Activated CD4-positive, alpha-beta T cell treated with anti-CD3 and anti-CD28 coated beads, Interleukin-2, amount 50 U/mL, for 24 hours (primary cell): ENCODE measurements around the gene TIMP1.
A peak's percentile ranks its signal among the peaks of the same experiment; 100 is the strongest.

Experiments
- DNase-seq, 2 donors: peaks; one replicate each; pipeline ENCODE4 v3.0.0-alpha.2; 2020; ENCODE audit warnings: low read depth in 1 of 2, low spot score in 1 of 2

Gene TIMP1

DNA sequence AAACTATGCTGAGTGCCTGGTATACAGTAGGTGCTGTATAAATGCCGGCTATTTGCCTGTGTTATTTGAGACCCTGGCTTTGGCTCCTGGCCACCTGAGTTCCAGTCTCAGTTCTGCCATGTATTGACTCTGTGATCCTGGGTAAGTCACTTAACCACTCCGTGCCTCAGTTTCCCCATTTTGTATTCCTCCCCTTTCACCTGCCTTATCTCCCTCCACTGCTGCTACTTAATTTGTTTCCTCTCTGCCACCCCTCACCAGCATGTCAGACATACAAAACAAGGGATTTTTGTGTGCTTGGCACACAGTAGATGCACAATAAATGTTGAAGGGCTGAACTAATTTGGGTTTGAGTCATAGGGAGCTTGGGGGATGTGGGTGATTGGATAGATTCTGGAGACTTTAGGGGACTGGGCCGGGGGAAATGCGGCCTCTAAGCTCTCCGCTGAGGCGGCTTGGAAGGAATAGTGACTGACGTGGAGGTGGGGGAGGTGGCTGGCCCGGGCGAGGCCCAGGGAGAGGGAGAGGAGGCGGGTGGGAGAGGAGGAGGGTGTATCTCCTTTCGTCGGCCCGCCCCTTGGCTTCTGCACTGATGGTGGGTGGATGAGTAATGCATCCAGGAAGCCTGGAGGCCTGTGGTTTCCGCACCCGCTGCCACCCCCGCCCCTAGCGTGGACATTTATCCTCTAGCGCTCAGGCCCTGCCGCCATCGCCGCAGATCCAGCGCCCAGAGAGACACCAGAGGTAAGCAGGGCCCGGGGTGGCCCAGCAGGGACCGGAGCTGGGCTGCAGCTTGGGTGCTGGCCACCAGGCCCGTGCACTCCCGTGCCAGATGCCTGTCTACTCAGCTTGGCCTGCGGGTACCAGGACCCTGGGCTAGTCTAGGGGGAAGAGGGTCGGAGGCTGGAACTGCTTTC lies at the start of gene TIMP1:
Gene TIMP1, plus strand, starts transcription at position 706 of the 917 bp plus-strand sequence. CDS start 980 bp downstream, outside the sequence.
- peak; percentile 52 to 71 for DNase-seq

DNA sequence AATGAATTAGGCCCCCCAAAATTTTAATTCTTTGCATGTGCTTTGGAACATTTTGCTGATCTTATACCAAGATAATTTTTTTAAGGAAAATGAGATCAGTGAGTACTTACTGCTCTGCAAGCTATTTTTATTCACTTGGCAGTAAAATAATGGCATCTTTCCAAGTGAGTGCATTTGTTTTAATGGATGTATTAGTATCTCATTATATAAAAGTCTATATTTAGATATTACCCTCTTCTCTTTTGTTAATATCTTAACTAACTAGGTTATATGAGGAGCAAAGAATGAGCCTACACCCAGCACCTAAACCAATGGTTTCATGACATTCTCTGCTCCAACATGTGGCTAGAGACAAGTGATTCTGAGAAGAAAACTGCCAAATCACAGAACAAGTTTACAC lies 42.4 kb upstream of the TIMP1 start:
- no peak for DNase-seq

- no peak for DNase-seq
These were observed 41.3 kb upstream of the TIMP1 start for GRCh38 chrX:47540754-47541538.

DNA sequence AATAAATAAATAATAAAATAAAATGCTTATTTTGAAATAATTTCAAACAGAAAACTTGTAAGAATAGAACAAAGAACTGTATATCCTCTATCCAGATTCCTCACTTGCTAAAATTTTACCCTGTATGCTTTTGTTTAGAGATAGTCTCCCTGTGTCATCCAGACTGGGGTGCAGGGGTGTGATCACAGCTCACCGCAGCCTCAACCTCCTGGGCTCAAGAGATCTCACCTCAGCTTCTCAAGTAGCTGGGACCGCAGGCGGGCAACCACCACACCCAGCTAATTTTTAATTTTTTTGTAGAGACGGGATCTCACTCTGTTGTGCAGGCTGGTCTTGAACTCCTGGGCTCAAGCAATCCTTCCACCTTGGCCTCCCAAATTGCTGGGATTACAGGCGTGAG lies 38.7 kb upstream of the TIMP1 start:
- no peak for DNase-seq

DNA sequence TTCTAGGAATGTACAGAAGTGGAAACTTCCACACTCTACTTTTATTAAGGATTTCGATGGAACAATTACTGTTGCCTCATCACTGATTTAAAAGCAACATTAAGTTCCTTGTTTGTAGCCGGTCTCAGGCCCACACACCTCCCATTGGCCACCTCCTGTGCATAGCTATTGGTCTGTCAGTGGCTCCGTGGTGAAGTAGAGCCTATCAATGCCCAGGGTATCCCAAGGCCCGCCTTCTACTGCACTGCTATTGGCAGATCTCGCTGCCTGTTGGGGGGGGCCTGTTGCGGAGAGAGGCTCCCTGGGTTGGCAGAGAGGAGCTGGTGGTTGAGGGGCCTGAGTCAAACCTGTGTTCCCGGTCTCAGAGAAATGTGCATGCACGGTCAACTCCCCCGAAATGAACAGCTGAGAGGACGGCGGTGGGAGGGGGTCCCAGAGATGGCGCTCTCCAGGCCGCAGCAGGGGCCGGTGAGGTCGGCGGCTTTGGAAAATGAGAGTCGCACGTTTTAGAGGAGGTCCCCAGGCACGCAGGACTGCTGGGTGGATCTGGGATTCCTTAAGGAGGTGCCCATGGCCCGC lies 26.1 kb upstream of the TIMP1 start:
- peak; percentile 44 to 79 for DNase-seq

DNA sequence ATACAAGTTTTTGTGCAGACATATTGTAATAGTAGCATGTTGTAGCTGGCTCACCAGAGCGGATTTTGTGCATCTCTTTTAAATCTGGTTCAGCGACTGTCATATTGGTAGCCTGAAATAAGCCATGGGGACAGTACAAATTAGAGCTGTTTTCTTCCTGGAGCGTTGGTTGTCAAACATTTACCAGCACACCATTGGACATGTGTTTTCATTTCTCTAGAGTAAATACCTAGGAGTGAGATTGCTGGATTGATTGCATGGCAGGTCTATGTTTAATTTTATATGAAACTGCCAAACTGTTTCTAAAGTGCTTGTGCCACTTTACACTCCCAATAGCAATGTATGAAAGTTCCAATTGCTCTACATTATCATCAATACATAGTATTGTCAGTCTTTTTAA lies 23.8 kb upstream of the TIMP1 start:
- DNase-seq = no peak

- DNase-seq = no peak
These were observed 21.9 kb upstream of the TIMP1 start for GRCh38 chrX:47560179-47560933.

- DNase-seq = peak; percentile 73 to 94
These were observed 21.1 kb upstream of the TIMP1 start, which contains the start of gene ARAF for GRCh38 chrX:47560934-47561658. Gene ARAF, plus strand, starts transcription at chrX:47561205. Its CDS starts 1,763 bp downstream, at chrX:47562968.

- DNase-seq = no peak
These were observed 20.5 kb upstream of the TIMP1 start for GRCh38 chrX:47561659-47562151.

DNA sequence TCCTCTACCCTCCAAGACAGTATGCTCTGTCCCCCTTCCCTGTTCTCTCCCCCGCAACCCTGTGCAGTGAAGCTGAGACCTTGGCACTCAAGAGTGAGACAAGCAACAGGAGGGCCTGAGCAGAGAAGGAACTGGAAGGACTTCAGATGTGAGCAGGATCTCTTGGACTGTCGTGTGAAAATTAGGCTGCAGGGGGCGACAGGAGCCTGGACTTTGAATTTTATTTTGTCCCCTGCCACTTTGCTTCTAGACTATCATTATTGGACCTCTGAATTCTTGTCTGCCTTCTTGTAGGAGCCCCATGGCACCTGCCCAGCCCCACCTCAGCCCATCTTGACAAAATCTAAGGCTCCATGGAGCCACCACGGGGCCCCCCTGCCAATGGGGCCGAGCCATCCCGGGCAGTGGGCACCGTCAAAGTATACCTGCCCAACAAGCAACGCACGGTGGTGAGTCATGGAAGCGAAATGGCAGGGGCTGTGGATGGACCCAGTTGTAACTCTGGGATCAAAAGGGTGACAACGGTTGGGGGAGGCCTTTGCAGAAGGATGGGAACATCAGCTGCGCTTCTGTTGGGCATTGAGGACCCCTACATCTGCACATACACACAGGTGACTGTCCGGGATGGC lies 19.5 kb upstream of the TIMP1 start:
- no peak for DNase-seq

DNA sequence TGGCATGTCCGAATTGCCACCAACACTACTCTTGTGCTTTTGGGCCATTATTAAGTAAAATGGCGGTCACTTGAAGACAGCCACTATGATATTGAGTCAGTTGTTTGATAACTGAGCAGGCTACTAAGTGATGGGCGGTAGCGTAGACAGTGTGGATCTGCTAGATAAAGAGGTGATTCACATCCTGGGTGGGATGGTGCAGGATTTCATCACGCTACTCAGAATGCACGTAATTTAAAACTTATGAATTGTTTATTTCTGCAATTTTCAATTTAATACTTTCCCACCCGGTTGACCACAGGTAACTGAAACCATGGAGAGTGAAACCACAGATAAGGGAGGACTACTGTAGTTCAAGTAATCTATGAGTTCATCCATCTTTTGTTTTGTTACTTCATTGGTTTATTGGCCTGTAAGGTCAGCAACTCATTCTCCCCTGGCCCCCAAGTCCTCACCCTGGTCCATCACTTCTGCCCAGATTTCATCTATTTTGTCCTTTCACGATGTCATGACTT lies 18.4 kb upstream of the TIMP1 start:
- DNase-seq = no peak

GRCh38 chrX:47564438-47565085 lies 17.7 kb upstream of the TIMP1 start:
- no peak for DNase-seq

DNA sequence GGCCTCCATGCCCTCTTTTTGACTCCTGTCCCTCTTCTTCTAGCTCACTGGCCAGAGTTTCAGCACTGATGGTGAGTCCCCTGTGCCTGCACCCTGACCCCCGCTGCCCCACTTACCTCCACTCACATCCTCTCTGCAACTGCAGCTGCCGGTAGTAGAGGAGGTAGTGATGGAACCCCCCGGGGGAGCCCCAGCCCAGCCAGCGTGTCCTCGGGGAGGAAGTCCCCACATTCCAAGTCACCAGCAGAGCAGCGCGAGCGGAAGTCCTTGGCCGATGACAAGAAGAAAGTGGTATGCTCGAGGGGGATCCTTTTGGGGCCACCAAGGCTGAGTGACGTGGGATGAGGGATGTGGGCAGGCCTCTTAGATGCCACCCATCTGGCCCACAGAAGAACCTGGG lies 15.4 kb upstream of the TIMP1 start:
- no peak for DNase-seq

DNA sequence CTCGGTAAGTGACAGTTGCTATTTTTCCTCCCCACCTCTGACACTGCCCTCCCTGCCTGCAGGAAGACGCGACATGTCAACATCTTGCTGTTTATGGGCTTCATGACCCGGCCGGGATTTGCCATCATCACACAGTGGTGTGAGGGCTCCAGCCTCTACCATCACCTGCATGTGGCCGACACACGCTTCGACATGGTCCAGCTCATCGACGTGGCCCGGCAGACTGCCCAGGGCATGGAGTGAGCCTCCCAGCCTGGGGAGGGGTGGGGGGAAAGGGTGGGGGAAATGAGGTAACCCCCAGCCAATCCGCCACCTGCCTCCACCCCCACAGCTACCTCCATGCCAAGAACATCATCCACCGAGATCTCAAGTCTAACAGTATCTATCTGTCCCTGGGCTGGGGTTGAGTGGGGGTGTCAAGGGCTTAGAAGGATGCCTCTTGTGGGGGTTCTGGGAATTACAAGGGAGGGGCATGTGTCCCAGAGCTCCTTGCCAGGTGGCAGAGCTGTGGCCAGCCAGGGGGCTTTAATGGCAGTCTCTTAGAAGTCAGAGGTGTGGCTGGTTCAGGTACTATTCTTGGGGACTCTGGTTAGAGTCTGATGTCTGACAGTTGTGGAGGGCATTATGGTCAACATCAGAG lies 13.5 kb upstream of the TIMP1 start:
- DNase-seq = no peak

DNA sequence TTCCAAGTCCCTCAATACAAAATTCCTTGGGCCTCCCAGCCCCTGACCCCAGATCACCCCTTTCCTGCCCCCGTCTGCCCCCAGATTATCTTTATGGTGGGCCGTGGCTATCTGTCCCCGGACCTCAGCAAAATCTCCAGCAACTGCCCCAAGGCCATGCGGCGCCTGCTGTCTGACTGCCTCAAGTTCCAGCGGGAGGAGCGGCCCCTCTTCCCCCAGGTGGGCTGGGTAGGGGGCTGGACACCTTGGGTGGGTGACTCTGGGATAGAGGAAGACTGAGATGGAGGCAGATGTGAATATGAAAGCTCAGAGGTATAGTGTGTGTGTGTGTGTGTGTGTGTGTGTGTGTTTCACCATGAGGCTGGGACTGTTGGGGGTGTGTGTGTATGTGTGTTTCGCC lies 11.4 kb upstream of the TIMP1 start:
- no peak for DNase-seq

DNA sequence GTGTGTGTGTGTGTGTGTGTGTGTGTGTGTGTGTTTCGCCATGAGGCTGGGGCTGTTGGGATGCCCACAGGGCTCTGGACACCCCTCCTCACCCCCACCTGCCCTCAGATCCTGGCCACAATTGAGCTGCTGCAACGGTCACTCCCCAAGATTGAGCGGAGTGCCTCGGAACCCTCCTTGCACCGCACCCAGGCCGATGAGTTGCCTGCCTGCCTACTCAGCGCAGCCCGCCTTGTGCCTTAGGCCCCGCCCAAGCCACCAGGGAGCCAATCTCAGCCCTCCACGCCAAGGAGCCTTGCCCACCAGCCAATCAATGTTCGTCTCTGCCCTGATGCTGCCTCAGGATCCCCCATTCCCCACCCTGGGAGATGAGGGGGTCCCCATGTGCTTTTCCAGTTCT lies 11.0 kb upstream of the TIMP1 start:
- no peak for DNase-seq

- no peak for DNase-seq
These were observed 10.3 kb upstream of the TIMP1 start for GRCh38 chrX:47571896-47572295.

- DNase-seq = no peak
These were observed 9.4 kb upstream of the TIMP1 start for GRCh38 chrX:47572773-47573340.
